HEK293 (cell line): ENCODE data around the gene TAF8.
A peak's percentile ranks its signal among the peaks of the same experiment; 100 is the strongest.

Source experiments
- CTCF ChIA-PET: fragments of 350-600 bp; formaldehyde crosslinking; extraction: SDS; loops from one replicate; lab custom pipeline; 2021; ENCODE audit warnings: antibody characterized with exemption; lab: Yijun Ruan, JAX
- POLR2A ChIA-PET: fragments of 300-600 bp; formaldehyde crosslinking; extraction: SDS; loops from one replicate; lab custom pipeline; 2020; ENCODE audit warnings: antibody characterized with exemption, inconsistent platforms; lab: Yijun Ruan, JAX
- H3K27ac ChIP-seq: fragments of 200-500 bp; sonication (Bioruptor generic); 2 replicates; pipeline ENCODE4 v1.5.1; 2014; ENCODE audit warnings: low read depth, low read length, control low read depth, inconsistent platforms; ENCODE audit errors: extremely low read depth
- H3K36me3 ChIP-seq, 2 experiments: fragments of 200-500 bp in 1 of 2; sonication (Bioruptor generic) in 1 of 2; 1 replicate in 1 of 2; 2 replicates in 1 of 2; pipeline ENCODE4 v1.5.1; 2014 to 2017; ENCODE audit warnings: inconsistent platforms in 2 of 2, low read length in 2 of 2; ENCODE audit not compliant: control insufficient read depth in 2 of 2, insufficient read depth in 1 of 2
- H3K4me1 ChIP-seq: fragments of 200-500 bp; sonication (Bioruptor generic); 2 replicates; pipeline ENCODE4 v1.5.1; 2014; ENCODE audit warnings: mild to moderate bottlenecking, low read length, inconsistent platforms; ENCODE audit not compliant: control insufficient read depth, insufficient read depth
- H3K4me3 ChIP-seq: 2 replicates; pipeline ENCODE4 v1.5.1; 2011; ENCODE audit warnings: low read depth, mild to moderate bottlenecking, control low read depth, low read length, moderate library complexity
- H3K9me3 ChIP-seq: fragments of 200-500 bp; sonication (Bioruptor generic); 2 replicates; pipeline ENCODE4 v1.5.1; 2014; ENCODE audit warnings: low read depth, low read length, inconsistent platforms; ENCODE audit not compliant: control insufficient read depth, insufficient read depth
- AEBP2 ChIP-seq: fragments of 450-650 bp; formaldehyde crosslinking; IDR thresholded peaks from 2 replicates; pipeline ENCODE4 v1.5.1; 2016; ENCODE audit warnings: missing biosample characterization, missing genetic modification characterization, borderline replicate concordance
- HOXA7 ChIP-seq: sonication (generic); formaldehyde crosslinking; IDR thresholded peaks from 2 replicates; pipeline ENCODE4 v1.8.1; 2022; ENCODE audit warnings: missing genetic modification reagents, borderline replicate concordance
- MYNN ChIP-seq: fragments of 450-650 bp; formaldehyde crosslinking; IDR thresholded peaks from 2 replicates; pipeline ENCODE4 v1.5.1; 2016; ENCODE audit warnings: missing biosample characterization, missing genetic modification characterization, borderline replicate concordance
- OVOL3 ChIP-seq: fragments of 450-650 bp; formaldehyde crosslinking; IDR thresholded peaks from 2 replicates; pipeline ENCODE4 v1.5.1; 2016; ENCODE audit warnings: missing biosample characterization, missing genetic modification characterization
- PRDM4 ChIP-seq: fragments of 450-650 bp; formaldehyde crosslinking; IDR thresholded peaks from 2 replicates; pipeline ENCODE4 v1.5.1; 2017; ENCODE audit warnings: missing biosample characterization, missing genetic modification characterization
- ZFP41 ChIP-seq: fragments of 450-650 bp; formaldehyde crosslinking; IDR thresholded peaks from 2 replicates; pipeline ENCODE4 v1.5.1; 2016; ENCODE audit warnings: missing biosample characterization, missing genetic modification characterization, borderline replicate concordance
- ZFP69B ChIP-seq: fragments of 450-650 bp; formaldehyde crosslinking; IDR thresholded peaks from 2 replicates; pipeline ENCODE4 v1.5.1; 2016; ENCODE audit warnings: missing biosample characterization, missing genetic modification characterization
- ZNF114 ChIP-seq: fragments of 450-650 bp; formaldehyde crosslinking; IDR thresholded peaks from 2 replicates; pipeline ENCODE4 v1.5.0; 2017; ENCODE audit warnings: missing biosample characterization, missing genetic modification characterization
- ZNF169 ChIP-seq: fragments of 450-650 bp; formaldehyde crosslinking; IDR thresholded peaks from 2 replicates; pipeline ENCODE4 v1.5.1; 2016; ENCODE audit warnings: missing biosample characterization, missing genetic modification characterization
- ZNF214 ChIP-seq: fragments of 450-650 bp; formaldehyde crosslinking; IDR thresholded peaks from 2 replicates; pipeline ENCODE4 v1.5.1; 2017; ENCODE audit warnings: missing biosample characterization, mild to moderate bottlenecking, missing genetic modification characterization, borderline replicate concordance
- ZNF239 ChIP-seq: fragments of 450-650 bp; formaldehyde crosslinking; IDR thresholded peaks from 2 replicates; pipeline ENCODE4 v1.5.1; 2016; ENCODE audit warnings: missing biosample characterization, missing genetic modification characterization
- ZNF274 ChIP-seq, 2 experiments: fragments of 200-500 bp in 1 of 2; fragments of 450-650 bp in 1 of 2; sonication (Bioruptor generic) in 1 of 2; formaldehyde crosslinking in 1 of 2; IDR thresholded peaks; 2 replicates each; pipeline versions ENCODE4 v1.5.1 to v1.6.1; 2014 to 2016; ENCODE audit warnings: borderline replicate concordance in 1 of 2, inconsistent platforms in 1 of 2, low read length in 1 of 2, missing biosample characterization in 1 of 2, missing genetic modification characterization in 1 of 2
- ZNF302 ChIP-seq: fragments of 450-650 bp; formaldehyde crosslinking; IDR thresholded peaks from 2 replicates; pipeline ENCODE4 v1.5.1; 2016; ENCODE audit warnings: missing biosample characterization, missing genetic modification characterization, low read depth
- ZNF341 ChIP-seq: fragments of 450-650 bp; formaldehyde crosslinking; IDR thresholded peaks from 2 replicates; pipeline ENCODE4; 2016; ENCODE audit warnings: low read depth, missing biosample characterization, missing genetic modification characterization
- ZNF366 ChIP-seq: fragments of 450-650 bp; formaldehyde crosslinking; conservative IDR thresholded peaks from 2 replicates; pipeline ENCODE4 v1.5.1; 2016; ENCODE audit warnings: missing biosample characterization, missing genetic modification characterization
- ZNF391 ChIP-seq: fragments of 450-650 bp; formaldehyde crosslinking; IDR thresholded peaks from 2 replicates; pipeline ENCODE4 v1.5.1; 2016; ENCODE audit warnings: low read depth, missing biosample characterization, missing genetic modification characterization, borderline replicate concordance
- ZNF555 ChIP-seq: fragments of 450-650 bp; formaldehyde crosslinking; conservative IDR thresholded peaks from 2 replicates; pipeline ENCODE4 v1.5.1; 2017; ENCODE audit warnings: missing biosample characterization, mild to moderate bottlenecking, missing genetic modification characterization, inconsistent platforms
- ZNF629 ChIP-seq: fragments of 450-650 bp; formaldehyde crosslinking; IDR thresholded peaks from 2 replicates; pipeline ENCODE4 v1.5.1; 2017; ENCODE audit warnings: missing biosample characterization, missing genetic modification characterization
- ZNF654 ChIP-seq: fragments of 450-650 bp; formaldehyde crosslinking; IDR thresholded peaks from 2 replicates; pipeline ENCODE4 v1.5.1; 2016; ENCODE audit warnings: low read depth, missing biosample characterization, missing genetic modification characterization
- ZNF664 ChIP-seq: fragments of 450-650 bp; formaldehyde crosslinking; IDR thresholded peaks from 2 replicates; pipeline ENCODE4 v1.5.1; 2016; ENCODE audit warnings: missing biosample characterization, missing genetic modification characterization
- ZNF707 ChIP-seq: fragments of 450-650 bp; formaldehyde crosslinking; IDR thresholded peaks from 2 replicates; pipeline ENCODE4 v1.5.1; 2016; ENCODE audit warnings: missing biosample characterization, missing genetic modification characterization
- ZNF791 ChIP-seq: fragments of 450-650 bp; formaldehyde crosslinking; IDR thresholded peaks from 2 replicates; pipeline ENCODE4 v1.5.1; 2016; ENCODE audit warnings: missing biosample characterization, missing genetic modification characterization
- ZNF792 ChIP-seq: fragments of 450-650 bp; formaldehyde crosslinking; IDR thresholded peaks from 2 replicates; pipeline ENCODE4 v1.5.1; 2016; ENCODE audit warnings: missing biosample characterization, missing genetic modification characterization

TAF8 gene

GRCh38 chr6:42038811-42039408 is 11.4 kb upstream of the TAF8 start:
- H3K27ac ChIP-seq, result no peak overlapping the region
- TF ChIP-seq ZNF555 (tag by site-specific recombination) (no peak), ZNF707 (tag by site-specific recombination) (no peak), MYNN (no peak), ZNF791 (tag by site-specific recombination) (no peak), ZNF169 (tag by site-specific recombination) (no peak), OVOL3 (tag by site-specific recombination) (no peak), HOXA7 (CRISPR knock-in tag) (no peak), AEBP2 (tag by site-specific recombination) (no peak), ZFP41 (tag by site-specific recombination) (no peak)
- H3K9me3 ChIP-seq, result no peaks in the 10 kb centered on the region
- POLR2A ChIA-PET, result no interaction called here
- no peak overlapping the region for H3K4me3 ChIP-seq
- H3K36me3 ChIP-seq, result no peaks in the 10 kb centered on the region
- 0 out of 2 replicates have a peak, but pooled peaks cover under 1% of the 10 kb centered on the region for H3K4me1 ChIP-seq
- CTCF ChIA-PET, result interaction anchor here (0.6 kb wide), 1 partner anchor 11 kb away, joined by 4 read pairs; no protein-coding TSS in a partner anchor

GRCh38 chr6:42040856-42041480 is 9.4 kb upstream of the TAF8 start:
- no peak for TF ChIP-seq ZNF302 (tag by site-specific recombination)
- no peak for TF ChIP-seq ZNF274 (IDR thresholded peaks at IDR 0.05; ENCODE audit: low read length)
- no peak for TF ChIP-seq ZNF274 (tag by site-specific recombination; IDR thresholded peaks at IDR 0.05; ENCODE audit: borderline replicate concordance)
- no peak for TF ChIP-seq ZNF239 (tag by site-specific recombination)
- TF ChIP-seq ZNF792 (tag by site-specific recombination), result no peak
- TF ChIP-seq ZFP69B (tag by site-specific recombination), result no peak
- no peak for TF ChIP-seq ZNF654
- TF ChIP-seq ZNF629 (tag by site-specific recombination), result no peak
- TF ChIP-seq ZNF707 (tag by site-specific recombination), result no peak
- no peak for TF ChIP-seq ZNF366 (tag by site-specific recombination)
- POLR2A ChIA-PET, result interaction anchor here (0.6 to 1.5 kb wide), 4 partner anchors 120 to 1108 kb away, joined by 3 to 4 read pairs (median 3); partner anchors contain the start of genes BYSL and MED20
- CTCF ChIA-PET, result interaction anchor here (0.6 to 10.0 kb wide), 16 partner anchors 9 to 673 kb away, joined by 3 to 192 read pairs (median 4); partner anchors contain the start of genes BYSL, CCND3, FRS3 and MED20
- Histone ChIP-seq H3K36me3 (no peaks in the 10 kb centered on the region), H3K4me1 (peaks cover 8% of the 10 kb centered on the region), H3K4me3 (no peak overlapping the region), H3K27ac (no peak overlapping the region), H3K9me3 (no peaks in the 10 kb centered on the region)

- Histone ChIP-seq H3K4me3 (no peak overlapping the region), H3K27ac (no peak overlapping the region), H3K9me3 (no peaks in the 10 kb centered on the region), H3K36me3 (no peaks in the 10 kb centered on the region), H3K4me1 (peaks cover 14% of the 10 kb centered on the region)
- ChIA-PET CTCF (interaction anchor here (0.5 to 10.0 kb wide), 15 partner anchors 9 to 674 kb away, joined by 3 to 192 read pairs (median 3); partner anchors contain the start of genes BYSL, CCND3, FRS3 and MED20), POLR2A (interaction anchor here (0.6 to 1.5 kb wide), 5 partner anchors 120 to 1108 kb away, joined by 3 to 4 read pairs (median 3); partner anchors contain the start of genes BYSL and MED20)
- TF ChIP-seq ZNF341 (tag by site-specific recombination), result peak; percentile 89
- TF ChIP-seq ZNF169 (tag by site-specific recombination), result no peak
- no peak for TF ChIP-seq ZNF114 (tag by site-specific recombination)
- TF ChIP-seq PRDM4, result no peak
- TF ChIP-seq ZNF391 (tag by site-specific recombination), result no peak
- no peak for TF ChIP-seq ZNF214 (tag by site-specific recombination)
- TF ChIP-seq ZNF664 (tag by site-specific recombination), result no peak
Observed at GRCh38 chr6:42041481-42042053, 8.8 kb upstream of the TAF8 start.
